GM13976 (cell line): ENCODE data around the gene UBE2O.

ENCODE experiments used
- DNase-seq: peaks from one replicate; pipeline ENCODE4 v3.0.0; 2012; ENCODE audit warnings: low spot score
- in situ Hi-C: fragments of 300-500 bp; cut with MboI; formaldehyde crosslinking; loops from one replicate; pipeline ENCODE4 v1.12.0; 2022; ENCODE audit warnings: low sequenced_read_pairs, mixed read lengths, inconsistent platforms; ENCODE audit not compliant: unreplicated experiment
- TF ChIP-seq, protein P1 (sequence below): IDR thresholded peaks from 2 replicates; pipeline ENCODE4 v1.5.1; 2012; ENCODE audit warnings: borderline replicate concordance, mild to moderate bottlenecking; ENCODE audit not compliant: insufficient read depth; ENCODE audit errors: extremely low read depth, missing control alignments, control extremely low read depth

The UBE2O gene

DNA sequence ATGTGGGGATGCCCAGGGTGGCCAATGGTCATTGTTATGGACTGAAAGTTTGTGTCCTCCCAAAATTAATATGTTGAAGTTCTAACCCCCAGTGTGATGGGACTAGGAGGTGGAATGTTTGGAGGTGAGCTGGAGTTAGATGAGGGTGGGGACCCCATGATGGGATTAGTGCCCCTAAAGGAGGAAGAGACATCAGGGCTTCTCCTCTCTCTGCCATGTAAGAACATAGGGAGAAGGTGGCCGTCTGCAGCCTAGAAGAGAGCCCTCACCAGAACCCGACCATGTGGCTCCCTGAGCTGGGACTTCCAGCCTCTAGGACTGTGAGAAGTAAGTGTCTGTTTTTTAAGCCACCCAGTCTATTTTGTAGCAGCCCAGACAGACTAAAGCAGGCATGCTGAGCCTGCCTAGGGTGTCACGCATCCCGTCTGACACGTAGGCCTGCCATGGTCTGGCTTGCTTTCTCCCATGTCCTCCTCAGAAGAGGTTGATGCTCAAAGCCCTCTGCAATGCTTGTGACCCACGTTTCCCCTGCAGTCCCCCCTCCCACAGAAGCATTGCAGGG is 95.3 kb downstream of the UBE2O start:
- in situ Hi-C loops = no loop called here
- DNase-seq = no peak
- TF ChIP-seq, protein P1, sequence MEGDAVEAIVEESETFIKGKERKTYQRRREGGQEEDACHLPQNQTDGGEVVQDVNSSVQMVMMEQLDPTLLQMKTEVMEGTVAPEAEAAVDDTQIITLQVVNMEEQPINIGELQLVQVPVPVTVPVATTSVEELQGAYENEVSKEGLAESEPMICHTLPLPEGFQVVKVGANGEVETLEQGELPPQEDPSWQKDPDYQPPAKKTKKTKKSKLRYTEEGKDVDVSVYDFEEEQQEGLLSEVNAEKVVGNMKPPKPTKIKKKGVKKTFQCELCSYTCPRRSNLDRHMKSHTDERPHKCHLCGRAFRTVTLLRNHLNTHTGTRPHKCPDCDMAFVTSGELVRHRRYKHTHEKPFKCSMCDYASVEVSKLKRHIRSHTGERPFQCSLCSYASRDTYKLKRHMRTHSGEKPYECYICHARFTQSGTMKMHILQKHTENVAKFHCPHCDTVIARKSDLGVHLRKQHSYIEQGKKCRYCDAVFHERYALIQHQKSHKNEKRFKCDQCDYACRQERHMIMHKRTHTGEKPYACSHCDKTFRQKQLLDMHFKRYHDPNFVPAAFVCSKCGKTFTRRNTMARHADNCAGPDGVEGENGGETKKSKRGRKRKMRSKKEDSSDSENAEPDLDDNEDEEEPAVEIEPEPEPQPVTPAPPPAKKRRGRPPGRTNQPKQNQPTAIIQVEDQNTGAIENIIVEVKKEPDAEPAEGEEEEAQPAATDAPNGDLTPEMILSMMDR = no peak

DNA sequence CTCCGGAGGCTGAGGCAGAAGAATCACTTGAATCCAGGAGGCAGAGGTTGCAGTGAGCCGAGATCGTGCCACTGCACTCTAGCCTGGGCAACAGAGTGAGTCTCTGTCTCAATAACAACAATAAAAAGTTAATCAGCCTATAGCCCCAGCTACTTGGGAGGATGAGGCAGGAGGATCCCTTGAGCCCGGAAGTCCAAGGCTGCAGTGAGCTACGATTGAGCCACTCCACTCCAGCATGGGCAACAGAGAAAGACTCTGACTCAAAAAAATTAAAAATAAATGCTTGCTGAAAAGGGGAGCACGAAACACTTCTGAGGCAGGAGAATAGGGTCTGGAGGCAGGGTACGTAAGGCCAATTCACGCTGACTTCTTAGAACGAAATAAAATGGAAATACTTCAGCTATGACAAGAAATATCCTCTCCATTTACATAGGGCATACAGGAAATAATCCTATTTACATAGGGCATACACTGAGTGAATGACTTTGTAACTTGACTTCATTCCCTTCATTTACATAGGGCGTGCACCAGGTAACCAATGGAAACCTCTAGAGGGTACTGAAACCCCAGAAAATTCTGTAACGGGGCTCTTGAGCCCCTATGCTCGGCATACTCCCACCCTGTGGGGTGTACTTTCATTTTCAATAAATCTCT is 96.0 kb downstream of the UBE2O start:
- TF ChIP-seq, protein P1 = no peak
- DNase-seq = no peak
- in situ Hi-C loops = no loop called here

DNA sequence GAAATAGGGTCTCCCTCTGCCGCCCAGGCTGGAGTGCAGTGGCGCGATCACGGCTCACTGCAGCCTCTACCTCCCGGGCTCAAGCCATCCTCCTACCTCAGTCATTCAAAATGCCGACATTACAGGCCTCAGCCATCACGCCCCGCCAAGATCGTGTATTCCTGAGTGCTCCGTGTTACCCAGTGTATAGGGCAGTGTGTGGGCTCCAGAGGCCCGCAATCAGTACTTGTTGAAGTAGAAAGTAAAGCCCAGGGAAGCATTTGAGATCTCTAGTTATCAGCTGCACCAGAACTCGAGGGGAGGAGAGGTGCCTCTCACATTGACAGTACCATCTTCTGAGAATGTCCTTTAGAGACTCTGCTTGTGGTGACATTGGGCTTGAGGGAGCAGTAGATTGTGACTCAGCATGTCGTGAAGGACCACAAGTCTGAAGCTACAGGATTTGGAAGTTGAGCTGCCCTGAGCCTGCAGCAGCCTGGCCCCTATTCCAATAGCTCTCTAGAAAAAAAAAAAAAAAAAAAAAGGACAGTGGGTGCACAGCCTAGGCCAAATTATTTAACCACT is 98.1 kb downstream of the UBE2O start:
- no peak for DNase-seq
- TF ChIP-seq, protein P1 = no peak
- in situ Hi-C loops = no loop called here

DNA sequence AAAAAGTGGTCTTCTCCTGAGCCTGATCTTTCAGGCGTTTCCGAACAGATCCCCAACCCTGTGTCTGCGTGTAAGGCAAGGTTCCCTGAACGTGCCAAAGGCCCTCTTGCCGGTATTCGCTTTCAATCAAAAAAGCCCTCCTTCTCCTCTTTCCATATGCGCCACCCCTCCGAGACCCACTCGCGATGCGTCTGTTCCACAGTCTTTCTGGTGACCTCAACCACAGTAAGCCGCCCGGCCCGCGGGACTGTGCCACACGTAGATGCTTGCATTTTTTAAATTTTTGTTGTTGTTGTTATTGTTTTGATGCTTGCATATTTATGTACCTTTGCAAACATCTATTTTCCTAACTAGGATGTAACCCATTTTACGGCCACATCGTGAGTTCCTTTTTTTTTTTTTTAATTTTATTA is 98.6 kb downstream of the UBE2O start:
- TF ChIP-seq, protein P1 = no peak
- no peak for DNase-seq
- in situ Hi-C loops = no loop called here

DNA sequence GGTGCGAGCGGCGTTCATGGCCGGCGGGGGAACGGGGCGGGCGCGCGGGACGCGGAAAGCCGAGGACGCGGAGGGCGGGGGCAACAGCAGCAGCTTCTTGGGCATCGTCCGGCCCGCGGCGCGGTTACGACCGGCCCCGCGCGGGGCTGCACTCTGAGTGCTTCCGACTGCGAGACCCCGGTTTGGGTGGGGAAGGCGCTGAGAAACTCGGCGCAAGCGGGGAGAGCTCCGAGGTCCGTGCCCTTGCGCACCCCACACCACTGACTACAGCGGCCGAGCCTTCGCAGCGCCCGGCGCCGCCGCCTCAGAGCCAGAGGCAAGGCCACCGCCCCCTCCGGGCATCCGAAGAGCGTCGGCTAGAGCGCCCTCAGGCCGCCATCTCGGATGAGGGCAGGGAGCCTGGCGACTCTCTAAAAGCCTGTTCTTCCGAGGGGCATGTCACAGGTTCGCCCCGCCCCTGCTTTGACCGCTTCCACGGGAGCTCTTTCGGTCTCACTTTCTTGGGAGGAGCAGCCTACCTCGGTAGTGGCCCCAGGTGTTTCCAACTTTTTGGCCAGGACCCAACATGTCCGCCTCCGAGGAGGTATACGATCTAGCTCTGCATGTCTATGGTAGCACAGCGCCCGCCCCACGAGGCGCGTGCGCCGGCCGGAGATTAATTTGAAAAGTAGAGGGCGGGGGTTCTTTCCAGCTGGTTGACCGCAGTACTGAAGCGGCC is 99.2 kb downstream of the UBE2O start, which contains the start of gene PRPSAP1:
Gene PRPSAP1 (minus strand): TSS at position 318 of the 718 bp plus-strand sequence. CDS start 213 bp downstream, at position 105.
- TF ChIP-seq, protein P1 = peak; percentile 3
- peak; percentile 94 for DNase-seq
- in situ Hi-C loops = no loop called here

DNA sequence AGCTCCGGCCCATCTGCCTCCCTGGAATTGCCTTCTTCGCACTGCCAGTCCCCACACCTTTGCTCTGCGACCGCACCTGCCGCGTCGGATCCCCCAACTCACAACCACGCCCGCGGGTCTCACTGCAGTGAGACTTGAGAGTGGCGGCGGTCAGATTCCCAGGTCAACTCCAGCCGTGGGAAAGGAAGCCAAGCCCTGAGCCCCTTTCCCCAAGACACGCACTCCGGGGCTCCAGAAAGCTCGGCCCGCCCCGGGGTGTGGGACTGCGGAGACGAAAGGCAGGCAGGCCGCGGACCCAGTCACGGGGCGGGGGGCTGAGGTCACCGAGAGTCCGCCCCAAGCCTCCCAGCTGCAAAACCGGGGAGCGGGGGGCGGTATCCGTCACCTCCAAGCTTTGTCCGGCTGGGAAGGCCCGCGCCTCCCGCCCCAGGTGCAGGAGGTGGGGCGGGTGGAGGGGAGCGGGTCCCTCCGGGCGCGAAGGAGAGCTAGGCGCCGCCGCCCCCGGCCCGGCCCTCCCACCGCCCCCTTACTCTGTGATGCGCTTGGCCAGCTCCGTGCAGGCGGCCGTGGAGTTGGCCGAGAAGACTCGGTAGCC is 99.9 kb downstream of the UBE2O start:
- in situ Hi-C loops = no loop called here
- TF ChIP-seq, protein P1 = no peak
- peak; percentile 76 for DNase-seq
